Measurements from ENCODE around the gene CLCN6. TPM values are rescaled to one million over a fixed set of nuclear protein-coding genes. Genes with fewer than 3 reads are reported as not detected.
A peak's percentile ranks its signal among the peaks of the same experiment; 100 is the strongest.

CLCN6 gene
- total RNA-seq, 1 donor from 2014 or later: 94.3 TPM

DNA sequence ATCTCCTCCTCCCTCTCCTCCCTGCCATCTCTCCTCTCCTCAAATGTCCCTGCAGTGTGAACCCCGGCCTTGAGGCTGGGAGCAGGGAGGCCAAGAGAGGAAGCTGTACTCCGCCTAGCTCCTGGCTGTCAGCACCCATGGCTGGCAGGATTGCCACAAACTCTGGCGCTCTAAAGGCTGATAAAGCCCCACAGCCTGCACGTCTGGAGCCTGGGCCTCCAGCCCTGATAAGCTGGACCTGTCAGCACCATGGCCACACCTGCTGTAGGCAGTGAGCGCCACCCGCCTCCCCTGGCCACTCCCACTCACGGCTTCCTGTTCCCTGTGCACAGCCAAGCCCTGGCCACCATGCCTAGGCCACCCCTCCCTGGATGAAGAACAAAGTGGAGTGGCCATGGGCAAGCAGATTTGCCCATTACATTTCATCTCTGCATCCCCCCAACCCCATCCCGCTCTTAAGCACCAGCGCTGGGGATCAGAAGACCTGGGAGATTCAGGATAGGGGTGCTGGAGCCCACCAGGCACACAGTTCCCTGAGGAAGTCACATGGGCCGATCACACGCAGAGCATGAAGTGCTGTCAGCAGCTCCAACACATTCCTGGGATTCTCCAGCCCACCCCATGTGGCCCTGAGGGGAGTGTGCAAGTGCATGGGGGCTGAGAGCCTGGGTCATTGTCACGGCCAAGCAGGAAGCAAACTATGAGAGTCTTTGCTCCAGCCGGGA is 77.0 kb downstream of the CLCN6 start:
- Mint-ChIP-seq H3K4me3 (ENCODE audit: unreplicated experiment) (no peak overlapping the region), H3K4me1 (ENCODE audit: low read depth, unreplicated experiment) (peaks cover 23% of the 10 kb centered on the region), H3K27ac (ENCODE audit: unreplicated experiment) (no peak overlapping the region), H3K36me3 (ENCODE audit: unreplicated experiment) (no peaks in the 10 kb centered on the region), H3K27me3 (ENCODE audit: unreplicated experiment) (peaks cover 4% of the 10 kb centered on the region), H3K9me3 (ENCODE audit: unreplicated experiment) (no peaks in the 10 kb centered on the region)
- DNase-seq: no peak
- TF ChIP-seq, protein P1, sequence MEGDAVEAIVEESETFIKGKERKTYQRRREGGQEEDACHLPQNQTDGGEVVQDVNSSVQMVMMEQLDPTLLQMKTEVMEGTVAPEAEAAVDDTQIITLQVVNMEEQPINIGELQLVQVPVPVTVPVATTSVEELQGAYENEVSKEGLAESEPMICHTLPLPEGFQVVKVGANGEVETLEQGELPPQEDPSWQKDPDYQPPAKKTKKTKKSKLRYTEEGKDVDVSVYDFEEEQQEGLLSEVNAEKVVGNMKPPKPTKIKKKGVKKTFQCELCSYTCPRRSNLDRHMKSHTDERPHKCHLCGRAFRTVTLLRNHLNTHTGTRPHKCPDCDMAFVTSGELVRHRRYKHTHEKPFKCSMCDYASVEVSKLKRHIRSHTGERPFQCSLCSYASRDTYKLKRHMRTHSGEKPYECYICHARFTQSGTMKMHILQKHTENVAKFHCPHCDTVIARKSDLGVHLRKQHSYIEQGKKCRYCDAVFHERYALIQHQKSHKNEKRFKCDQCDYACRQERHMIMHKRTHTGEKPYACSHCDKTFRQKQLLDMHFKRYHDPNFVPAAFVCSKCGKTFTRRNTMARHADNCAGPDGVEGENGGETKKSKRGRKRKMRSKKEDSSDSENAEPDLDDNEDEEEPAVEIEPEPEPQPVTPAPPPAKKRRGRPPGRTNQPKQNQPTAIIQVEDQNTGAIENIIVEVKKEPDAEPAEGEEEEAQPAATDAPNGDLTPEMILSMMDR (IDR thresholded peaks at IDR 0.05; ENCODE audit: partially characterized antibody, unreplicated experiment): no peak

DNA sequence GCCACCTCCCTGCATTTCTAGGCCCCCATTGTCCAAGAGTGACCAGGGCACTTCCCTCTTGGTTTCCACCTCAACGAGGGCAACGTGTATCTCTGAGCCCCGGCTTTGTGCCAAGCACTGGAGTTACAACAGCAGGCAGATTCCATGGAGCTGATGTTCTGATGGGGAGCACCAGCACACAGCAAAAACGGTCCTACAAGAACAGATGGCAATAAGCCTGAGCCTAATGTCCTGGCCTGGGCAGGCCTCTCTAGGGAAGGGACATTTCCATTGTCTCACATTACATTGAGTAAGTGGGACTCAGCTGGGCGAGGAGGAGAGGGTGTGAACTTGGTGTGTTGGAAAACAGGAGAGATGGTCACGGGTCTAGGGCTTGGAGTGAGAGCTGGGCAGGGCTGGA is 79.9 kb downstream of the CLCN6 start:
- peaks cover 5% of the 10 kb centered on the region for H3K27me3 Mint-ChIP-seq (ENCODE audit: unreplicated experiment)
- peak overlapping the region; percentile 89 for H3K27ac Mint-ChIP-seq (ENCODE audit: unreplicated experiment)
- no peaks in the 10 kb centered on the region for H3K9me3 Mint-ChIP-seq (ENCODE audit: unreplicated experiment)
- TF ChIP-seq, protein P1 (IDR thresholded peaks at IDR 0.05; ENCODE audit: partially characterized antibody, unreplicated experiment): no peak
- peak overlapping the region; percentile 55 for H3K4me3 Mint-ChIP-seq (ENCODE audit: unreplicated experiment)
- peaks cover 20% of the 10 kb centered on the region for H3K4me1 Mint-ChIP-seq (ENCODE audit: low read depth, unreplicated experiment)
- DNase-seq: no peak
- H3K36me3 Mint-ChIP-seq (ENCODE audit: unreplicated experiment): no peaks in the 10 kb centered on the region

DNA sequence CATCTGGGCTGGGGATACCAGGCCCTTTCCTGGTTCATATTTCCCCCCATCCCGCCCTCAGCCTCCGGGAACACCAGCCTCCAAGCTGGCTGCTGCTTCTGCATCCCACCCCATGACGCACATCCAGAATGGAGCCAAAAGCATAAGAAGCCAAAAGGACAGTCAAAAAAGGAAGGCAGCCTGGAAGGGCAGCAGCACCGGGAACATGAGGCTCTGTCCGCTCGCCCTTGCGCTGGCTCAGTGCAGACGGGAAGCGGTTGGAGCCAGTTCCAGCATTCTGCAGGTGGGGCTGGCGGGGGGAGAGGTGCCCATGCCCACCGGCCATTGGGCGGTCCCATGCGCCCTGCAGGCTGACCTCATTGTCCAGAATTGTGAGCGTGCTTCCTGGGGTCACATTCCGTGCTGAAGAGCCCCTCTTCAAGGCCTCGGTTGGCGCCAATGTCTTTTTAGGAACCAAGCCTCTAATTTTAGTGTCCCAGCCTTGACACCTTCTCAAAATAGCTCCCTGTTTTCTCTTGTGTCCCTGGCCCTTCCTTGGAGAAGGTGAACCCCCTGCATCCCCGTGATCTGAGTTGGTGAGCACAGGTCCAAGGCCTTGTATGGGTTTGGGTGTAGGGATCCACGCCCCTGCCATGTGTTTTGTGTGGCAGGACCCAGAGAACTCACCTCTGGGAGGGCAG is 81.1 kb downstream of the CLCN6 start:
- peaks cover 5% of the 10 kb centered on the region for H3K27me3 Mint-ChIP-seq (ENCODE audit: unreplicated experiment)
- H3K36me3 Mint-ChIP-seq (ENCODE audit: unreplicated experiment): no peaks in the 10 kb centered on the region
- no peak for DNase-seq
- no peak overlapping the region for H3K27ac Mint-ChIP-seq (ENCODE audit: unreplicated experiment)
- TF ChIP-seq, protein P1 (IDR thresholded peaks at IDR 0.05; ENCODE audit: partially characterized antibody, unreplicated experiment): no peak
- H3K9me3 Mint-ChIP-seq (ENCODE audit: unreplicated experiment): no peaks in the 10 kb centered on the region
- peaks cover 12% of the 10 kb centered on the region for H3K4me1 Mint-ChIP-seq (ENCODE audit: low read depth, unreplicated experiment)
- no peak overlapping the region for H3K4me3 Mint-ChIP-seq (ENCODE audit: unreplicated experiment)

DNA sequence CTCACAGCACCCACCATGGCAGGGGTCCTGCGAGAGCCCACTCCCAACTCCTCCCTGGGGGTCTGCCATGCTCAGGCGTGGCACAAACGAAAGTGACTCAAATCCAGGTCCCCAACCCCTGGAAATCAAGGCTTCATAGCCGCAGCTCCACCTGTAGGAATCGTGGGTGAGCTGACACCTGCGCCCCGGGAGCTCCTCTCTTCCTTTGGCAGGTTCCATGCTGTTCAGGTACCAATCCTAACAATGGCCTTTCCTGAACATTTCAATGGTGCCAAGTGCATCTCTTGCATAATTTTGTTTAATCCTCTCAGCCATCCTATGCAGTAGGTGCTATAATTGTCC is 81.6 kb downstream of the CLCN6 start:
- peaks cover 12% of the 10 kb centered on the region for H3K4me1 Mint-ChIP-seq (ENCODE audit: low read depth, unreplicated experiment)
- H3K36me3 Mint-ChIP-seq (ENCODE audit: unreplicated experiment): no peaks in the 10 kb centered on the region
- H3K4me3 Mint-ChIP-seq (ENCODE audit: unreplicated experiment): no peak overlapping the region
- H3K27ac Mint-ChIP-seq (ENCODE audit: unreplicated experiment): no peak overlapping the region
- no peak for DNase-seq
- no peaks in the 10 kb centered on the region for H3K9me3 Mint-ChIP-seq (ENCODE audit: unreplicated experiment)
- H3K27me3 Mint-ChIP-seq (ENCODE audit: unreplicated experiment): peaks cover 5% of the 10 kb centered on the region
- TF ChIP-seq, protein P1 (IDR thresholded peaks at IDR 0.05; ENCODE audit: partially characterized antibody, unreplicated experiment): no peak

DNA sequence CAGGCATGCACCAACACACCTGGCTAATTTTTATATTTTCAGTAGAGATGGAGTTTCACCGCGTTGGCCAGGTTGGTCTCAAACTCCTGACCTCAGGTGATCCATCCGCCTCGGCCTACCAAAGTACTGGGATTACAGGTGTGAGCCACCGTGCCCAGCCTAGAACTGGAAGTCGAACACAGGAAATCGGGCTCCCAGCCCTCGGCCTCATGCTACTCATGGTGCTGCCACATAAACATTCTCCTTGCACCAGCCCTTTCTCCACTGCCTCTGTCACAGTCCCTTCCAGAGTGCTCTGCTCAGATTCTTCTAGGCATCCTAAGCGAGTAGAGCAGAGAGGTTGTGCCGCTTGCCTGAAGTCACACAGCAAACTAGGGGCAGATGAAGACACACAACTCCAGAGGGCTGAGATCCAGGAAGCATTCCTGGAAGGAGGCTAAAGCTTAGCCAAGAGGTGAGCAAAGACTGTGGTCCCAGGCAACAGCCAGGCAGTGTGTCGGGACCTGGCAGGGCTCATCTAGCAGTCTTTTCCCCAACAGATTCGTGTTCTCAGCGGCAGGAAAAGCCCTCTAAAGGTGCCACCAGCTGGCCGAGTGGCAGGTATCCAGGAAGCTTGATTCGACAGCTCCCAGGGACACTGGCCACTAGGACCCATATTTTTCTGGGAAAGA is 82.3 kb downstream of the CLCN6 start:
- H3K9me3 Mint-ChIP-seq (ENCODE audit: unreplicated experiment): no peaks in the 10 kb centered on the region
- H3K36me3 Mint-ChIP-seq (ENCODE audit: unreplicated experiment): no peaks in the 10 kb centered on the region
- TF ChIP-seq, protein P1 (IDR thresholded peaks at IDR 0.05; ENCODE audit: partially characterized antibody, unreplicated experiment): no peak
- H3K27ac Mint-ChIP-seq (ENCODE audit: unreplicated experiment): no peak overlapping the region
- H3K27me3 Mint-ChIP-seq (ENCODE audit: unreplicated experiment): peaks cover 3% of the 10 kb centered on the region
- no peak for DNase-seq
- no peak overlapping the region for H3K4me3 Mint-ChIP-seq (ENCODE audit: unreplicated experiment)
- H3K4me1 Mint-ChIP-seq (ENCODE audit: low read depth, unreplicated experiment): peaks cover 8% of the 10 kb centered on the region
